Esophagus muscularis mucosa (tissue), 4 donors: ENCODE data around the gene GRID1. TPM values are rescaled to one million over a fixed set of nuclear protein-coding genes. Genes with fewer than 3 reads are reported as not detected.

ENCODE experiments used
- DNase-seq: peaks from one replicate; pipeline ENCODE4 v3.0.0-alpha.2; 2017; ENCODE audit errors: extremely low spot score
- H3K27ac ChIP-seq, 4 donors: fragments of 200-600 bp; sonication (generic); replicated peaks in 1 of 4; 1 replicate in 3 of 4; 2 replicates in 1 of 4; pipeline ENCODE4 v1.5.1; 2016 to 2019; ENCODE audit warnings: mild to moderate bottlenecking in 1 of 4
- H3K27me3 ChIP-seq, 4 donors: fragments of 200-600 bp; sonication (generic); one replicate each; pipeline versions ENCODE4 v1.5.1 to v1.6.0; 2016 to 2019
- H3K36me3 ChIP-seq, 4 donors: fragments of 200-600 bp; sonication (generic); one replicate each; pipeline ENCODE4 v1.5.1; 2016 to 2019
- H3K4me1 ChIP-seq, 4 donors: fragments of 200-600 bp; sonication (generic); one replicate each; pipeline ENCODE4 v1.5.1; 2016 to 2019
- H3K4me3 ChIP-seq, 4 donors: fragments of 200-600 bp; sonication (generic); 1 replicate in 2 of 4; 2 replicates in 2 of 4; pipeline ENCODE4 v1.5.1; 2016 to 2019; ENCODE audit warnings: mild to moderate bottlenecking in 4 of 4, moderate library complexity in 1 of 4
- H3K9me3 ChIP-seq, 4 donors: fragments of 200-600 bp; sonication (generic); 1 replicate in 3 of 4; 2 replicates in 1 of 4; pipeline ENCODE4 v1.5.1; 2016 to 2019
- CTCF ChIP-seq, 3 experiments: fragments of 200-600 bp in 2 of 3; fragments of 450-650 bp in 1 of 3; sonication (generic) in 2 of 3; IDR thresholded peaks; one replicate each; pipeline ENCODE4 v1.5.1; 2017 to 2019; ENCODE audit warnings: antibody characterized with exemption in 3 of 3, mild to moderate bottlenecking in 2 of 3, moderate library complexity in 1 of 3
- EP300 ChIP-seq: sonication (generic); formaldehyde crosslinking; IDR thresholded peaks from one replicate; pipeline ENCODE4 v1.6.1; 2017; ENCODE audit warnings: antibody characterized with exemption
- POLR2A ChIP-seq: fragments of 450-650 bp; IDR thresholded peaks from one replicate; pipeline ENCODE4 v1.6.1; 2017; ENCODE audit warnings: antibody characterized with exemption, moderate library complexity, mild to moderate bottlenecking, low read depth
- POLR2AphosphoS5 ChIP-seq, 2 donors: sonication (generic); formaldehyde crosslinking; IDR thresholded peaks; one replicate each; pipeline ENCODE4 v1.6.1; 2017; ENCODE audit warnings: antibody characterized with exemption in 2 of 2
- WGBS: methylation state at CpG from one replicate; pipeline ENCODE4 v1.1.5; 2018; 5-methylcytosine and 5-hydroxymethylcytosine counted together
- intact Hi-C: fragments of 100-400 bp; cut with DNase I; formaldehyde crosslinking; loops from one replicate; pipeline ENCODE4 v1.15.1; 2023
- total RNA-seq, 4 donors: library from RNA; depleted of rRNA; stranded (reverse); fragments of >200 nt; gene quantifications; one replicate each; pipeline versions ENCODE4 v1.1.0 to v1.2.1, GENCODE V29; 2016

The GRID1 gene
- total RNA-seq, 4 donors from 2014 or later, result under 0.01 to 1.3 (median 1.1) TPM

GRCh38 chr10:86357676-86358075 is 8.9 kb downstream of the GRID1 start:
- Histone ChIP-seq H3K36me3 (no peaks in the 10 kb centered on the region), H3K4me1 (peaks cover 0 to 26% (median 6%) of the 10 kb centered on the region in 4 donors), H3K4me3 (no peak overlapping the region), H3K9me3 (no peaks in the 10 kb centered on the region), H3K27ac (no peak overlapping the region), H3K27me3 (peaks cover 0 to 8% (median 0%) of the 10 kb centered on the region in 4 donors)
- DNase-seq, result no peak
- TF ChIP-seq EP300 (no peak), POLR2A (no peak), POLR2AphosphoS5 (IDR thresholded peaks at IDR 0.05) (no peak), CTCF (IDR thresholded peaks at IDR 0.05) (no peak)
- intact Hi-C loops, result no loop called here
- WGBS, result 81% methylated on average over 9 of the region's 9 CpGs

DNA sequence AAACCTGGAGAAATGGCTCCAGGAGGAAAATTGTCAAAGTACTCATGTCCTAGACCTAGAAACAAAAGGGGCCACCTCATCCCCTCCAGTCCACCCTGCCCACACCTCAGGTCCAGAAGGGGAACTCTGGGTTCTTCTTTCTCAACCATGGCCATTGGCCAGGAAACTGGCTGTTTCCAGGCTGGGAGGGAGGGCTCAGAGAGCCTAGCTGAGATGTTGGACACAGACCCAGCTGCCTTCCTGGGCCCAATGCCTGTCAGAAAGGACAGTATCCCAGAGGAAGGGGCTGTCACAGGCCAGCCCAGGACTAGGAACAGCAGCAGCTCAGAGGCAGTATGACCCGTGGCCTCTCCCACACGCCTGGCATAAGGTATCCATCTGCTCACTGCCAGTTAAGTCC is 9.6 kb downstream of the GRID1 start:
- TF ChIP-seq POLR2AphosphoS5 (IDR thresholded peaks at IDR 0.05) (no peak), EP300 (no peak), CTCF (IDR thresholded peaks at IDR 0.05) (no peak), POLR2A (no peak)

DNA sequence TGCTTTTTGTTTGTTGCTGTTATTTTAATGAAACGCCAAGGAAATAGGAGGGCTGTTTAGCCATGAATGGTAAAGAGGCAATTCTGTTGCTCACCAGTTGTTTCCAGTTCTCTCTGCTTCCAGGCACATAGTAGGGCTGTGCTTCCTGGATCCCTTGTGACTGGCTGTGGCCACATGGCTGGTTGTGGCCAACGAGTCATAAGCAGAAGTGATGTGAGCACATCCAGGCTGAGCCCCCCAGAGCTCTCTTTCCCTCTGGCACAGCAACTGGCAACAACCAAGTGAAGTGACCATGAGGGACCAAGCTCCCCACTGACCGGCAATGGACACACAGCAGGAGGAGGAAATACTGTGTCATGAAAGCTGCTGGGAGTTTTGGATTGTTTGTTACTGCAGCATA is 10.3 kb downstream of the GRID1 start:
- DNase-seq, result no peak
- Histone ChIP-seq H3K36me3 (no peaks in the 10 kb centered on the region), H3K27ac (no peak overlapping the region), H3K27me3 (peaks cover 0 to 4% (median 0%) of the 10 kb centered on the region in 4 donors), H3K4me3 (no peak overlapping the region), H3K9me3 (no peaks in the 10 kb centered on the region), H3K4me1 (peaks cover 0 to 21% (median 6%) of the 10 kb centered on the region in 4 donors)
- WGBS, result 93% methylated on average over 3 of the region's 3 CpGs
- intact Hi-C loops, result no loop called here
- TF ChIP-seq POLR2A (no peak), EP300 (no peak), POLR2AphosphoS5 (IDR thresholded peaks at IDR 0.05) (no peak), CTCF (IDR thresholded peaks at IDR 0.05) (no peak)

More for the DNA sequence above, 9.6 kb downstream of the GRID1 start:
- Histone ChIP-seq H3K9me3 (no peaks in the 10 kb centered on the region), H3K4me3 (no peak overlapping the region), H3K36me3 (no peaks in the 10 kb centered on the region), H3K27ac (no peak overlapping the region), H3K27me3 (peaks cover 0 to 4% (median 0%) of the 10 kb centered on the region in 4 donors), H3K4me1 (peaks cover 0 to 24% (median 6%) of the 10 kb centered on the region in 4 donors)
- intact Hi-C loops, result no loop called here
- DNase-seq, result no peak
- 92% methylated on average over 2 of the region's 2 CpGs for WGBS

GRCh38 chr10:86355571-86356038 is 11.0 kb downstream of the GRID1 start:
- no peaks in the 10 kb centered on the region for H3K36me3 ChIP-seq
- H3K27ac ChIP-seq, result no peak overlapping the region
- 45% methylated on average over 8 of the region's 8 CpGs for WGBS

More at GRCh38 chr10:86355571-86356038, 11.0 kb downstream of the GRID1 start:
- H3K27me3 ChIP-seq, result peaks cover 0 to 4% (median 0%) of the 10 kb centered on the region in 4 donors
- intact Hi-C loops, result no loop called here
- H3K4me1 ChIP-seq, result peaks cover 0 to 17% (median 6%) of the 10 kb centered on the region in 4 donors
- H3K9me3 ChIP-seq, result no peaks in the 10 kb centered on the region
- no peak overlapping the region for H3K4me3 ChIP-seq
- DNase-seq, result no peak
- no peak for TF ChIP-seq POLR2A
- no peak for TF ChIP-seq CTCF (IDR thresholded peaks at IDR 0.05)
- TF ChIP-seq EP300, result no peak
- TF ChIP-seq POLR2AphosphoS5 (IDR thresholded peaks at IDR 0.05), result no peak
